Esophagus muscularis mucosa (tissue), 4 donors: ENCODE data around the gene DDHD1. TPM values are rescaled to one million over a fixed set of nuclear protein-coding genes. Genes with fewer than 3 reads are reported as not detected.
A peak's percentile ranks its signal among the peaks of the same experiment; 100 is the strongest.

Source experiments
- DNase-seq: peaks from one replicate; pipeline ENCODE4 v3.0.0-alpha.2; 2017; ENCODE audit errors: extremely low spot score
- H3K27ac ChIP-seq, 4 donors: fragments of 200-600 bp; sonication (generic); replicated peaks in 1 of 4; 1 replicate in 3 of 4; 2 replicates in 1 of 4; pipeline ENCODE4 v1.5.1; 2016 to 2019; ENCODE audit warnings: mild to moderate bottlenecking in 1 of 4
- H3K27me3 ChIP-seq, 4 donors: fragments of 200-600 bp; sonication (generic); one replicate each; pipeline versions ENCODE4 v1.5.1 to v1.6.0; 2016 to 2019
- H3K36me3 ChIP-seq, 4 donors: fragments of 200-600 bp; sonication (generic); one replicate each; pipeline ENCODE4 v1.5.1; 2016 to 2019
- H3K4me1 ChIP-seq, 4 donors: fragments of 200-600 bp; sonication (generic); one replicate each; pipeline ENCODE4 v1.5.1; 2016 to 2019
- H3K4me3 ChIP-seq, 4 donors: fragments of 200-600 bp; sonication (generic); 1 replicate in 2 of 4; 2 replicates in 2 of 4; pipeline ENCODE4 v1.5.1; 2016 to 2019; ENCODE audit warnings: mild to moderate bottlenecking in 4 of 4, moderate library complexity in 1 of 4
- H3K9me3 ChIP-seq, 4 donors: fragments of 200-600 bp; sonication (generic); 1 replicate in 3 of 4; 2 replicates in 1 of 4; pipeline ENCODE4 v1.5.1; 2016 to 2019
- EP300 ChIP-seq: sonication (generic); formaldehyde crosslinking; IDR thresholded peaks from one replicate; pipeline ENCODE4 v1.6.1; 2017; ENCODE audit warnings: antibody characterized with exemption
- POLR2A ChIP-seq: fragments of 450-650 bp; IDR thresholded peaks from one replicate; pipeline ENCODE4 v1.6.1; 2017; ENCODE audit warnings: antibody characterized with exemption, moderate library complexity, mild to moderate bottlenecking, low read depth
- POLR2AphosphoS5 ChIP-seq, 2 donors: sonication (generic); formaldehyde crosslinking; IDR thresholded peaks; one replicate each; pipeline ENCODE4 v1.6.1; 2017; ENCODE audit warnings: antibody characterized with exemption in 2 of 2
- WGBS: methylation state at CpG from one replicate; pipeline ENCODE4 v1.1.5; 2018; 5-methylcytosine and 5-hydroxymethylcytosine counted together
- intact Hi-C: fragments of 100-400 bp; cut with DNase I; formaldehyde crosslinking; loops from one replicate; pipeline ENCODE4 v1.15.1; 2023
- total RNA-seq, 4 donors: library from RNA; depleted of rRNA; stranded (reverse); fragments of >200 nt; gene quantifications; one replicate each; pipeline versions ENCODE4 v1.1.0 to v1.2.1, GENCODE V29; 2016
- TF ChIP-seq, protein P1 (sequence below), 3 experiments: fragments of 200-600 bp in 2 of 3; fragments of 450-650 bp in 1 of 3; sonication (generic) in 2 of 3; IDR thresholded peaks; one replicate each; pipeline ENCODE4 v1.5.1; 2017 to 2019; ENCODE audit warnings: antibody characterized with exemption in 3 of 3, mild to moderate bottlenecking in 2 of 3, moderate library complexity in 1 of 3

The DDHD1 gene
- total RNA-seq = 10 to 100 TPM; 15.4 to 19.9 (median 16.2) TPM

- TF ChIP-seq EP300 (no peak), POLR2AphosphoS5 (IDR thresholded peaks at IDR 0.05) (peak; percentile 75 to 79)
- TF ChIP-seq, protein P1, sequence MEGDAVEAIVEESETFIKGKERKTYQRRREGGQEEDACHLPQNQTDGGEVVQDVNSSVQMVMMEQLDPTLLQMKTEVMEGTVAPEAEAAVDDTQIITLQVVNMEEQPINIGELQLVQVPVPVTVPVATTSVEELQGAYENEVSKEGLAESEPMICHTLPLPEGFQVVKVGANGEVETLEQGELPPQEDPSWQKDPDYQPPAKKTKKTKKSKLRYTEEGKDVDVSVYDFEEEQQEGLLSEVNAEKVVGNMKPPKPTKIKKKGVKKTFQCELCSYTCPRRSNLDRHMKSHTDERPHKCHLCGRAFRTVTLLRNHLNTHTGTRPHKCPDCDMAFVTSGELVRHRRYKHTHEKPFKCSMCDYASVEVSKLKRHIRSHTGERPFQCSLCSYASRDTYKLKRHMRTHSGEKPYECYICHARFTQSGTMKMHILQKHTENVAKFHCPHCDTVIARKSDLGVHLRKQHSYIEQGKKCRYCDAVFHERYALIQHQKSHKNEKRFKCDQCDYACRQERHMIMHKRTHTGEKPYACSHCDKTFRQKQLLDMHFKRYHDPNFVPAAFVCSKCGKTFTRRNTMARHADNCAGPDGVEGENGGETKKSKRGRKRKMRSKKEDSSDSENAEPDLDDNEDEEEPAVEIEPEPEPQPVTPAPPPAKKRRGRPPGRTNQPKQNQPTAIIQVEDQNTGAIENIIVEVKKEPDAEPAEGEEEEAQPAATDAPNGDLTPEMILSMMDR (IDR thresholded peaks at IDR 0.05) = no peak
- Histone ChIP-seq H3K4me3 (peak within 1 kb of the TSS; percentile 76 to 93 (median 91)), H3K9me3 (peaks cover 0 to 9% (median 0%) of the 10 kb centered on the region in 4 donors), H3K36me3 (no peaks in the 10 kb centered on the region), H3K4me1 (peaks cover 9 to 32% (median 28%) of the 10 kb centered on the region in 4 donors), H3K27ac (peak within 1 kb of the TSS; percentile 89 to 97 (median 93)), H3K27me3 (no peaks in the 10 kb centered on the region)
- intact Hi-C loops = loop anchor here (5.0 to 10.0 kb wide), 4 partner anchors 96 to 601 kb away; partner anchors contain the start of genes FERMT2, GPR137C and TXNDC16
- WGBS = 15% methylated on average over 5 of the region's 93 CpGs
- peak; percentile 93 for DNase-seq
These were observed at the start of gene DDHD1 for GRCh38 chr14:53152887-53153701. DDHD1 (minus strand) TSS chr14:53153323; CDS start chr14:53153098, 225 bp downstream.

DNA sequence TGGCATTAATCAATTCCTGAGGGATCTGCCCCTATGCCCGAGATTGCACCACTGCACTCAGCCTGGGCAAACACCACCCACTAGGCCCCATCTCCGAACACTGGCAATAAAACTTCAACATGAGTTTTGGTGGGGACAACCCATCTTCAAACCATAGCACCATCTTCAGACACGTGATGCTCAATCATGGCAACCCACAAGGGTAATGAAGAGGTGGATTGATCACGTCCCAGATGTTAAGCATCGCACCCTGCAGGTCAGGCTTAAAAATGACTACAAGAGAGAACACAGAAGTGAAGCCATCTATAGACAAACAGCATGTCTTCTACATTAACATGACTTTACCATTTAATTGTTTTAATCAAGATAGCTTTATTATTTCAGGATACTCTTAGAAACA lies 42.8 kb upstream of the DDHD1 start:
- no peaks in the 10 kb centered on the region for H3K27me3 ChIP-seq
- 92% methylated on average over 5 of the region's 5 CpGs for WGBS
- no peak for DNase-seq
- intact Hi-C loops = no loop called here
- no peak for TF ChIP-seq POLR2AphosphoS5 (IDR thresholded peaks at IDR 0.05)
- TF ChIP-seq, protein P1 (IDR thresholded peaks at IDR 0.05) = no peak
- no peak for TF ChIP-seq EP300
- TF ChIP-seq POLR2A = no peak
- H3K9me3 ChIP-seq = peaks cover 0 to 4% (median 0%) of the 10 kb centered on the region in 4 donors
- H3K27ac ChIP-seq = no peak overlapping the region
- H3K4me3 ChIP-seq = no peak overlapping the region
- H3K36me3 ChIP-seq = no peaks in the 10 kb centered on the region
- H3K4me1 ChIP-seq = peaks cover 0 to 13% (median 9%) of the 10 kb centered on the region in 4 donors

DNA sequence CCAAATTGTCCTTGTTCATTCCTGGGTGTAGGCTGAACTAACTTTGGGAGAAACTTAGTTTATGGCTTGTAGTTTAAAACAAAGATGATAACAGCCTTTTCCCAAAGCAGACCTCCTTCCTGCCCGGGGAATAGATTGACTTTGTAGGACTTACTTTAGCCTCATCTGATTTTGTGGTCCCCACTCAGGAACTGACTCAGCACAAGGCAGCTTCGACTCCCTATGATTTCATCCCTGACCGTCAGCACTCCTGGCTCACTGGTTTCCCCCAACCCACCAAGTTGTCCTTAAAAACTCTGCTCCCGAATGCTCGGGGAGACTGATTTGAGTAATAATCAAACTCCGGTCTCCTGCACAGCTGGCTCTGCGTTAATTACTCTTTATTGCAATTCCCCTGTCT lies 40.1 kb upstream of the DDHD1 start:
- WGBS = 77% methylated on average over 7 of the region's 7 CpGs
- no peak overlapping the region for H3K27ac ChIP-seq
- TF ChIP-seq, protein P1 (IDR thresholded peaks at IDR 0.05) = no peak
- no peak for TF ChIP-seq POLR2A
- no peak for TF ChIP-seq POLR2AphosphoS5 (IDR thresholded peaks at IDR 0.05)
- no peak for TF ChIP-seq EP300

GRCh38 chr14:53192052-53192760 lies 39.1 kb upstream of the DDHD1 start:
- no peaks in the 10 kb centered on the region for H3K36me3 ChIP-seq
- no peak for DNase-seq
- H3K9me3 ChIP-seq = no peaks in the 10 kb centered on the region
- no peak overlapping the region for H3K4me3 ChIP-seq
- H3K27me3 ChIP-seq = no peaks in the 10 kb centered on the region
- WGBS = 5% methylated on average over 2 of the region's 2 CpGs
- TF ChIP-seq EP300 (no peak), POLR2A (no peak), POLR2AphosphoS5 (IDR thresholded peaks at IDR 0.05) (no peak)
- TF ChIP-seq, protein P1 (IDR thresholded peaks at IDR 0.05) = no peak
- intact Hi-C loops = no loop called here
- no peak overlapping the region for H3K27ac ChIP-seq
- peaks cover 0 to 13% (median 9%) of the 10 kb centered on the region in 4 donors for H3K4me1 ChIP-seq

More for the DNA sequence above, 40.1 kb upstream of the DDHD1 start:
- Histone ChIP-seq H3K4me1 (peaks cover 0 to 13% (median 9%) of the 10 kb centered on the region in 4 donors), H3K9me3 (no peaks in the 10 kb centered on the region), H3K36me3 (no peaks in the 10 kb centered on the region), H3K27me3 (no peaks in the 10 kb centered on the region), H3K4me3 (no peak overlapping the region)
- no peak for DNase-seq
- intact Hi-C loops = no loop called here
